Kidney epithelial cell (primary cell): ENCODE data around the gene FBRSL1. TPM values are rescaled to one million over a fixed set of nuclear protein-coding genes. Genes with fewer than 3 reads are reported as not detected.

ENCODE experiments used
- DNase-seq: peaks from one replicate; pipeline ENCODE4 v3.0.0-alpha.2; 2010; ENCODE audit warnings: low read depth
- H3K27me3 ChIP-seq: 2 replicates; pipeline ENCODE4 v1.6.0; 2011; ENCODE audit warnings: low read length; ENCODE audit not compliant: control insufficient read depth, insufficient read depth
- H3K36me3 ChIP-seq: 2 replicates; pipeline ENCODE4 v1.5.1; 2011; ENCODE audit warnings: low read length; ENCODE audit not compliant: control insufficient read depth, insufficient read depth
- H3K4me3 ChIP-seq: 2 replicates; pipeline ENCODE4 v1.5.1; 2011; ENCODE audit warnings: low read depth, mild to moderate bottlenecking, control low read depth, low read length
- CTCF ChIP-seq: IDR thresholded peaks from 2 replicates; pipeline ENCODE4 v1.5.1; 2011; ENCODE audit warnings: mild to moderate bottlenecking, moderate library complexity, low read length, control low read depth, inconsistent platforms; ENCODE audit not compliant: insufficient read depth, poor library complexity, severe bottlenecking
- total RNA-seq: library from RNA; depleted of rRNA; stranded (reverse); fragments of >200 nt; gene quantifications from 2 replicates; pipeline ENCODE4 v1.2.3, GENCODE V29; 2015

Gene FBRSL1
- total RNA-seq, 1 donor from 2014 or later, result 22.9 TPM

- peaks cover 13% of the 10 kb centered on the region for H3K27me3 ChIP-seq
- peak overlapping the region; percentile 33 for H3K4me3 ChIP-seq
- DNase-seq, result peak; percentile 48
- no peaks in the 10 kb centered on the region for H3K36me3 ChIP-seq
- no peak for TF ChIP-seq CTCF
These were observed 43.9 kb upstream of the FBRSL1 start for GRCh38 chr12:132445884-132446632.

DNA sequence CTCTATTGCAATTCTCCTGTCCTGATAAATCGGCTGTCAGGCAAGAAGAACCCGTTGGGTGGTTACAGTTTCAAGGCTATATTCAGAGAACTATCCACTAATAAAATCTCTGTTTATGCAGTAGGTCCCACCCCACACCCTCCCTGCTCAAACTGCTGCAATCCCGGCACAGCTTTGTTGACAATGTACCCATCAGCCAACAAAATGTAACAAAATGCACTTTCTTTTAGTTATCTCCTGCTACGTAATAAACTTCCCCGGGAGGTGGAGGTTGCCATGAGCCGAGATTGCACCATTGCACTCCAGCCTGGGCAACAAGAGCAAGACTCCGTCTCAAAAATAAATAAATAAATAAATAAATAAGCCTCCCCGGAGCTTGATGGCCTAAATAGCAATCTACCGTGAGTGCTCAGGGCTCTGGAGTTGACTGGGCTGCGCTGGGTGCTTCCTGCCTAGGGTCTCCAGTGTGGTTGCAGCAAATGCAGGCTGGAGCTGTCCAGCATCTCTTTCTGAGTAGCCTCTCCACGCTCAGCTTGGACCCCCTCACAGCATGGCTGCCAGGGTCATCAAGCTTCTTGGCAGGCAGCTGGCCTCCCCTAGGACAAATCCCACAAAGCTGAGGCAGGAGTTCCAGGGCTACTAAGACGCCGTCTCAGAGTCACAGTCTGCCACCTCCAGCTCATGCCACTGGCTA lies 43.2 kb upstream of the FBRSL1 start:
- no peak for TF ChIP-seq CTCF
- peak overlapping the region; percentile 26 for H3K4me3 ChIP-seq
- H3K36me3 ChIP-seq, result no peaks in the 10 kb centered on the region
- no peak for DNase-seq
- H3K27me3 ChIP-seq, result peaks cover 15% of the 10 kb centered on the region

DNA sequence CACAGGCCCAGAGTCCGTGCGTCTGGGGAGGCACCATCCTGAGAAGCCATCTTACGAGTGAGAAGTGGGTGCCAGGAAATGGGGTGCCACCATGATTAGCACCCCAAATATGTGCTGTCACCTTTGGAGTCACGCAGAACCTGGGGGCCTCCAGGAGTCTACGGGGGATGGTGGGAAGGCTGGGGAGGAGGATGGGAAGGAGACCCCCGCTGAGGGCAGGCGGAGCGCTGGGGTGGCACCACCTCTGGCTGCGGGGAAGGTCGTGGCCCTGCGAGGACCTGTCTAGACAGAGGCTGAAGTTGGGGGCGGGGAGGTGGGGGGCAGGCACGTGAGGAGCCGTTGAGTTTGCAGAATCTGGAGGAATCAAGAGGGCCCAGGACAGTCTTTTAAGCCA lies 42.6 kb upstream of the FBRSL1 start:
- DNase-seq, result no peak
- Histone ChIP-seq H3K36me3 (no peaks in the 10 kb centered on the region), H3K4me3 (no peak overlapping the region), H3K27me3 (peaks cover 15% of the 10 kb centered on the region)
- no peak for TF ChIP-seq CTCF

DNA sequence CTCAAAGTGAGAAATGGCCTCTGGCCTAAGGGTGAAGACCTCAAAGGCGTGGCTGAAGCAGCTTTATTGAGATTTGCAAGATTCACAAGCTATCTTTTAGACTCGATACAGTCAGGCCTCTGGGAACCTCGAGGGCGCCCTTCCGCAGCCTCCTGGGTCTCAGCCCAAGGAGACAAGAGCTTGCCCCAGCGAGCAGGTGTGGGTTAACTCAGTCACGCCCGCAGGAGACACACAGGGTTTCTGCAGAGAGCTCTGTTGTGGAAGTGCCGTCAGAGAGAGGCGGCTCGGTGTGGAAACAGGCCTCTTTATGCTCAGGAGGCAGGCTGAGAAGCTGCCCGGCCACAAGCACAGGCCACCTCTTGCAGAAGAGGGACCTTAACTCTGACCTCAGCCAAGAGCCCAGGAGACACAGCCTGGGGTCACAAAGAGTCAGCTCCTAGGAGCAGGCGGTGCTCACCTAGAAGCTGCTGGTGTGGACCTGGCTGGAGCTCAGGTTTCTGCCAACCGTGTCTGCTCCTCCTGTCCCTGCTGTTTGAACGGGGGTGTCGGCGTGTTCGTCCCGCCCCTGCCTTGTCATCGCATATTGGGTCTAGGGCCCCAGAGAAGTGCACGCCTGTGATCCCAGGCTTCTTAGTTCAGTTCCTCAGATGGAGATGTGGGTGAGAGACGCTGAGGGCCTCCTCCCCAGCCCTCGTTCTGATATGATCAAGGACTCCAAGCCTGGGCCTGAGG lies 42.1 kb upstream of the FBRSL1 start:
- TF ChIP-seq CTCF, result no peak
- Histone ChIP-seq H3K36me3 (no peaks in the 10 kb centered on the region), H3K4me3 (no peak overlapping the region), H3K27me3 (peaks cover 17% of the 10 kb centered on the region)
- DNase-seq, result no peak

DNA sequence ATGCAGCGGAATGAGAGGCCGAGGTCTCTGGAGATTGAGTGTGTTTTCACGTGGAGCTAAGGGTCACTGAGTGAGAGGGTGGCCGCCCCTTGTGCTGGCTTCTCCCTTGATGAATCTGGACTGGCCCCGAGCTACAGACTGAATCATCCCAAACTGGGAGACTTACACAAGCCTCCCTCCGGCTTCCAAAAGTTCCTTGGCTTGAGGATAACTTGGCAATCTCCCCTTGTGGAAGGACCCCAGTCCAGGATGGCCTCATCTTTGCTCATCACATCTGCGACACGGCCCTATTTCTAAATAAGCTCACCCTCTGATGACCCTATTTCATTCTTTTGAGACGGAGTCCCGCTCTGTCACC lies 41.5 kb upstream of the FBRSL1 start:
- TF ChIP-seq CTCF, result no peak
- Histone ChIP-seq H3K4me3 (no peak overlapping the region), H3K36me3 (no peaks in the 10 kb centered on the region), H3K27me3 (peaks cover 17% of the 10 kb centered on the region)
- no peak for DNase-seq
